Nucleus accumbens (tissue), 56 donors: Measurements from ENCODE around the gene SLC9C2.
"Not testable (repeated sequence)": the region's sequence is repeated elsewhere in the genome, so short reads cannot be mapped to it uniquely, and the experiment has no call there.

Experiments used
- DNase-seq, 56 donors: peaks; one replicate each; lab custom pipeline; 2025; lab: John Stamatoyannopoulos, UW

SLC9C2 gene

DNA sequence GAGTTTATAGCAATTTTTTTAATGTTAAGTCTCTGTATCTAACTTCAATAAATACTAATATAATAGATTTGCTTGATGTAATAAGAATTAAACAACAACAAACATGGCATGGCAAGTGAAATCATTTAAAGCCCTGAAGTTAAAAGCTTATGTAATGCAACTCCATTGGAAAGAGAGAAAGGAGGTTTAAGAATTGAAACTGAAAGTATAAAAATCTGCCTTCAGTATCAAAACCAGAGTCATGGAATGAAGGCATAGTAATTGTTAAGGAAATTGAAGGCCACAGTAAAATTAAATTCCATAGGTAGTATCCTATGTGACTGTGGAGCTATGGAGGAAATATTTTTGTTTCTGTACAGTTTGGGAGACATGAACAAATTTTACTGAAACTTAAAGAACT is 70.6 kb downstream of the SLC9C2 start:
- DNase-seq, result no peak

DNA sequence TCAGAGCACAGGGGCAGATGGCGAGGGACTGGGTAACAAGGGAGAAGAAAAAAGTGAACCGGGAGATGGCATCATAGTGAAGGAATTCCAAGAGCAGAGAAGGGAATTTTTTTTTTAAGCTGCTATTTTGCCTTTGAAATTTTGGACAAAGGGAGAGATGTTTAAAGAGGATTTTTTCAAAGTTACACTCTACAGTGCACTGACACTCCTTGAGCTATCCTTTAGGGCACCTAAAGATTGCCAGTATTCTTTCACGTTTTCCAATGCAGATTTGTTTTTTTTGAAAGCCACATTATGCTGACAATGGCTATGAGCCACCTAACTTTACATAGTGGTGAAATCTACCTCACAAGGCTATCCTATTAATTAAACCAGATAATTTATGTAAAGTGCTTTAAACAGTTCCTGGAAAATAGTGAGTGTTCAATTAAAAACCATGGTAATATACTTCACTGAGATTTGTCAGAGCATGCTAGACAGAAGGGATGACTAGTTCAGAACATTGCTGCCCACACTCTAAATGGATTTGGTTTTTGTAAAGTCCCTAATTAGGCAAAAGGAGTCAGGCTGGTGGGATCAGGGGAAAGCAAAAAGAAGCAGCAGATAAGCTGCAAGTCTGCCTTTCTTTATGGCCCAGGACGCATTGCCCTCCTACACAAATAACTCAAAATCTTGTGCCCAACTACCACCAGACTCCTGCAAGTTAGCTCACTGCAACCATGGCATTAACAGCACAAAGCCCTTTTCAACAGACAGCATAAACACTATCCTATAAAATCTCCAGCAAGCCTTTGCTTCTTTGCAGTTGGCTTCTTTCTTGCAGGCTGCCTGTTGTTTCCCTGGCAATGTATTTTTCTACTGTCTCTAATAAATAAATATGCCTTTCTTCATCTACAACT is 71.8 kb downstream of the SLC9C2 start:
- DNase-seq, result peak in 2 of 56 donors; percentile 2 to 3

DNA sequence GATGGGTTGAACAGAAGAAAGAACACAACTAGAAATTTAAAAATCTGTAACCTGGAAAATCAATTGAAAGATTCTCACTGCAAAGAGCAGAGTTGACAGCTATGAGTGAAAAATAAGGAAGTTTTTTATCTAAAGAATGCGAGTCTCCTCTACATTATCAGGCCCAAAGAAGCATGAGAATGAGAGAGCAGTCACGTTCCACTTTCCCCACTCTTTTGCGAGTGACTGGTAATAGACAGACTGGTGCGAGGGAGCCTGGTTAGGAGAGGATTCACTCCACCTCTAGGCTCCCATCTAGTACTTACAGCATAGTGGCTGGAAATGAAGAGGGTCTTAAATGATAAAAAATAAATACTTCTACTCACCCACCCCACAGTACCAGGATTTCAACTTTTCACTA is 73.8 kb downstream of the SLC9C2 start:
- DNase-seq, result no peak

DNA sequence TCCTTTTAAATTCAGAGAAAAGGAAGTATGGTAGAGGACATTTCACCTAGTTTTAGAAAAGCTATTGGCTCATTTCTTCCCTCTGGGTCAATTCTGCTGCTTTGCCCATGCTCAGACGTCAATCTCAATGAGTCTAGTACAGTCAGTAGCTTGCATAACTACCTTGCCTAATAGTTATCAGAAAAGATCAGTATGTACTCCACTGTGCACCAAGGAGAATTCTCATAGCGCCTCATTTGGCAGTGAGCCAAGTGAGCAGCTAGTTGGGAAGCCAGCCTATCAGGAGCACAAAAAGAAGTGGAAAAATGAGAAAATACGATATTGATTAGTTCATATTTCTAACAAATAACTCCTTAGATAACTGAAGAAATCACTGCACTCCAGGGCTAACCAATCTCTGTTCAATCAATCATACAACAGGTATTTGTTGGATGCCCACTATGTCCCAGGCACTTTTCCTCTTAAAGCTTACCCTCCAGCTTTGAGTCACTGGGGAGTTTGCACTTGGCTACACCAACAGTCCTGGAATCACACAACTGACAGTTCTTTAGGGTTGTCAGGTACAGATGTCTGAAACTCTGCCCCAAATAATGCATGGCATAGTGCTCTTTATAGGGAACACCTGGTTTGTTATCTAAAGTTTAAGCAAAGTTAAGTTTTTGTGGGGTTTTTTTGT is 75.6 kb downstream of the SLC9C2 start:
- DNase-seq, result no peak

DNA sequence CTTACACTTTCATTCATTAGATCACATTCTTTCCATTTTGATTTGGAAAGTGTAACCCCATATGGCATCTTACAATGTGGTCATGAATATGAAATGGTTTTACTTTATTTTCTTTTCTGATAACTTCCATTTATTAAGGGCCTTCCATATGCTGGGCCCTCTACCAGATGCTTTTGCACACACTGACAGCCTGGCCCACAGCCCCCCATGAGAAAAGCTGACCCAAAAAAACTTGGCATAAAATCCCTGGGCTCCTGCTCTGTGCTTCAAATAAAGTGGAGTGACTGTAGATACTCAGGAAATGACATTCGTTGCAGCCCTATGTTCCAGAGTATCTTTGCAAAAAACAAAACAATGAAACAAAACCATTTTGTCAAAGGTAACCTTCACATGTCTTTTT is 76.9 kb downstream of the SLC9C2 start:
- DNase-seq, result no peak

DNA sequence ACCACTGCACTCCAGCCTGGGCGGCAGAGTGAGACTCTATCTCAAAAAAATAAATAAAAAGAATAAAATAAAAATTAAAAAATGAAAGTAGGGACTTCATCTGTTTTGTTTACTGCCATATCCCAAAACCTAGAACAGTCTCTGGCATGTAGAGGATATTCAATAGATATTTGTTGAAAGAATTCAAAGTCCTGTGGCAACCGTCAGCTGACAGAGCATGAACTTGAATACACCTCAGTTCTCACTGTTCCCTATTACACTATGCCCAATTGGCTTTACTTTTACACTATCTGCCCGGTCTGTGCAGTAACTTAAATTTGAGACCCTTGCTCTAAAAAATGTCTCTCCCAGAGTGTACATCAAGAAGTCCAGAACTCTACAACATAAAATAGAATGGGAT is 79.5 kb downstream of the SLC9C2 start:
- DNase-seq, result no peak

DNA sequence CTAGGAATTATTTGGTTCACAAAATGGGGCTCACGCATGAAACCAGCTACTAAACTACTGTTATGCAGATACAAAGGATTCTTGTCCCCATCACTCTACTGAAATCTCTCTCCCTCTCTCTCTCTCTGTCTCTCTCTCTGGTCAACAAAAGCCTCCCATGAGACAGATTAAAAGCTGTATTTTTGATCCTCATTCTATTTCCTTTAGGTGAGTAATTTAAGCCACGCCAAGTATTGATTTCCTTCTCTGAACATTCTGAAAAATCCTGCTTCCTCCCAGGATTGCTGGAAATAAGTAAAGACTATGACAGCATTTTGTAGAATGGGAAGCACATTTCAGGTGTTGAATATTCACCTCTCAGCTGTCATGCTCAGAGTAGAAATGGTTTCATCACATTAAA is 82.1 kb downstream of the SLC9C2 start:
- DNase-seq, result no peak

DNA sequence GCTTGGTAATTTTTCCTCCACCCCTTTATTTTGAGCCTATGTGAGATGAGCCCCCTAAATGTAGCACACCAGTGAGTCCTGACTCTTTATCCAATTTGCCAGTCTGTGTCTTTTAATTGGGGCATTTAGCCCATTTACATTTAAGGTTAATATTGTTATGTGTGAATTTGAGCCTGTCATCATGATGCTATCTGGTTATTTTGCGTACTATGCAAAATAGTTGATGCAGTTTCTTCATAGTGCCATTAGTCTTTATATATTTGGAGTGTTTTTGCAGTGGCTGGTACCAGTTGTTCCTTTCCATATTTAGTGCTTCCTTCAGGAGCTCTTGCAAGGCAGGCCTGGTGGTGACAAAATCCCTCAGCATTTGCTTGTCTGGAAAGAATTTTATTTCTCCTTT is 88.4 kb downstream of the SLC9C2 start:
- not testable (repeated sequence) for DNase-seq

DNA sequence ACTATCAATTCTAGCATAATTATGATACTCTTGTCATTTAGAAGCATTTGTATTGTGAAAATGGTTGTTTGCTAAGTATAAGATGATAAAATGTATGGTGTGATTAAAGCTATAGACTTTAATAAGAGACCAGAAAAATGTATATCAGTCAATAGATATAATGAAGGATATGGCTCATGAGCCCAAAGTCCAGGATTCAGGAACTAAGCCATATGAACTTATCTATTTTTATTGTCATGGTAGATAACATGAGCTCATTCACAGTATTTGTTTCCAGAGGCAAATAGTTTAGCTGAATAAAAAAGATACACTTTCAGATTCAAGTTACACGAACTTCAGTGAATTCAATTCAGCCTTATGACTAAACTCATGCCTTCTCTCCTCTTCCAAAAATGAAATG is 93.1 kb downstream of the SLC9C2 start:
- DNase-seq, result no peak

DNA sequence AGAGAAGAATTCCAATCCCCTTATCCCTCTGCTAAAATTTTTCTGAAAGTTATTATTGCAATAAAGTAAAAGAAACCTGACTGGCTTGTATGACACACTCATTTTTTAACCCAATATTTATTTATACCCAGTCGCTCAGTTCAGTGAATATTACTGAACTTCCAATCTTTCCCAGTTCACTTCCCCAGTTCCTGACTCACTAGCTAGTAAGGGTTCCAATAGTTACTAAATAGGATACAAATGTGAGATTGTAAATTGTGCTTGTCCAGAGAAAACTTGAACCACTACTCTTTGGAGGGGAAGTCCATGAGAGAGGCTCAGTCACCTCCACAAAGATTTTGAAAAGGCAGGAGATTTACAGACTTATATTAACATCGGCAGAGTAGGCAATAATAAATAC is 94.3 kb downstream of the SLC9C2 start:
- no peak for DNase-seq

DNA sequence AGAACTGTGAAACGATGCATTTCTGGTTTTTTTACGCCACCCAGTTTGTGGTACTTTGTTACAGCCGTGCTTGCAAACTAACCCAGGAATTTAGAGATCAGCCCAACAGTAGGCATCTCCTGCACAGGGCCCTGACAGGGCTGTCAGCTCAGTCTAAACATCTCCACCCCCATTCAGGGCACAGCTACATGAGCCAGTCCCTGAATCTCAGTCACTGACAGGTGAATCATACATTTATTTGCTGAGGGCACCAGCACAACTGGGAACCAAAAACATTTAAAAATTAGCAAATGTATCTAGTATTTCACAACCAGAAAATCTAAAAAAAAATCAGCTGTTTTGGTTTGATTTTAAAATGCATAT is 95.0 kb downstream of the SLC9C2 start:
- peak in 8 of 56 donors; percentile 5 to 45 (median 14) for DNase-seq

DNA sequence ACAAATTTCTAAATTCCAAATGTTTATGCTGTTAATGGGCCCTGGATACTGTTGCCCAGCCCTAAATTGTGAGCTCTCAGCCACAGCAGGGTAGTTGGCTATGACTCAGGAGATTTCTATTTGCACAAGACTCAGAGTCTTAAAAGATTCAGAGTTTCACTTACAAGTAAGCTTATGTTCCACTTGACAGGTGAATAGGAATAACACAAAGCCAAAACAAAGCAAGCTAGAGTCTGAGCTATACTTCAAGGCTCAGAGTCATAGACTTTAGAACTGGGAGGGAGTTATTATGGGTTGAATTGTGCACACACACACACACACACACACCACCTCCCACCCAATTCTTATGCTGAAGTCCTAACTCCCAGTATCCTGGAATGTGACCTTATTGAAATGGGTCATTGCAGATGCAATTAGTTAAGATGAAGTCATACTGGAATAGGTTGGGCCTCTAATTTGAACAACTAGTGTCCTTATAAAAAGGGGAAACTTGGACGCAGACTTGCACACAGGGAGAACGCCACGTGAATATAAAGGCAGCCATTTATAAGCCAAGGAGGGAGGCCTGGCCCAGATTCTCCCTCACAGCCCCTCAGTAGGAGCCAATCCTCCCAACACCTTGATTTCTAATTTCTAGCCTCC is 95.5 kb downstream of the SLC9C2 start:
- DNase-seq, result peak in 7 of 56 donors; percentile 2 to 45 (median 21)

DNA sequence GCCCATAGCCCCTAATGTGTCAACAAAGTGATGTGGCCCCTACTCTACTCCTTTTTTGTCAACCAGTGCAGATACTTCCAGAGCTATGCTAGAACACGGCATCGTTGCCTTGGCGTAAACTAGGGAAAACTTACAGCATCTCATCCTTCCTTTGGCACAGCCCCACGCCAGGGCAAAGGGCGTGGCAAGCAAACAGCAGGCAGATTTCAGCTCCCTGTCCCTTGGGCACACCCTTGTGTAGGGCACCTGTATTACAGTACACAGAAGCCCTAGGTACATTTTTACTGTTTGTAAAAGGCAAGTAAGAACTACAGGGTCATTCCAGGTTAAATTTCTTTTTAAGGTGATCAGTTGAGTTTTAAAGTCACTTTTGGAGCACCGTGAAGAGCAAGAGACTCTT is 96.4 kb downstream of the SLC9C2 start:
- no peak for DNase-seq

DNA sequence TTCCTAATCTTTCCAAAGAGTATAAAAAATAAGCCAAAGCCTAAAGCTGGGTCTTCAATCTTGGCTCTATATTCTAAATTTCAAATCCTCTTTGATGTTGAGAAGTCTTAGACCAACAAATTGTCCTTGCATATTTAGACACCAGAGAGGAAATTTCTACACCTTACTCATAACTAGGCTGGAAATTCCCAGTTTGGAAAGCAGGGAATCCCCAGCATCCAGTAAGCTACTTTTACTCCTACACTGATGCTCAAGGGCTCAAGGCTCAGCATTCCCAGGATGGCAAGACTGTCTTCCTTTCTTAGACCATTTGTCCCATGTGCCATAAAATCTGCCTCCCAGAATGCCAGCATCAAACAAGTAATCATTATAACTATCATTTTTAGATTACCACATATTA is 97.5 kb downstream of the SLC9C2 start:
- no peak for DNase-seq

DNA sequence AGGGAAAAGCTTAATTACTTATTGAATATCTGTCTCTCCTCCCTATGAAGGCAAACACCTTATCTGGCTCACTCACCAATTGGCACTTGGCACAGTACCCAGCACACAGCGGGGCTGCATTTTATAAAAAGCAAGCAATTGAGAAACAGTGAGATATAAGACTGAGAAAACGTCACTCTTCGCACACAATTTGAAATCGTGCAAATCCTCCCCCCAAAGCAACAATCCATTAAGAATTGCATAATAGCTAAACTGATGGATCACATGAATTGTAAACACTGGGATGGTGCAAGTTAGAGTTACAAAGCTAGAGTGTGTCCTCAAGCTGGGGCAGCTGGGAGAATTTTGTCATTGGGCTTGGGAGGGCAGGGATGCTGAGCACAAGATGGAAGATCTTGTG is 98.6 kb downstream of the SLC9C2 start:
- DNase-seq, result no peak

DNA sequence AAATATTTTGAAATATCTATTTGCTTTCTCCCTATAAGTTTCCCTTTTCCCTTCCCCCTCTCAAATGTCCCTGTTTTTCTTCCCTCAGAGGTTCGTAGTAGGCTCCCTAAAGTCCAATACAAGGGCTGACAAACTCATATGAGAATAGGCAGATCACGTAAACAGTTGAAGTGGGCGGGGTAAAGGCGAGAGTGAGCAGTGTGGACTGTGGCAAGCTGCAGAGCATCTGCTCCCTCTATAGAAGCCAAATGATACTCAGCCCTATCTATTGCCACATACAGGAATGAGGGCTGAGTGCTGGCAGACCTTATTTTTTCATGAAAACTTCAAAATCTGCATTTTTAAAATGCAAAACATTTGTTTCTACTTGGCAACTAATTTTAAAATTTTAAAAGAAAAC is 99.5 kb downstream of the SLC9C2 start:
- no peak for DNase-seq

DNA sequence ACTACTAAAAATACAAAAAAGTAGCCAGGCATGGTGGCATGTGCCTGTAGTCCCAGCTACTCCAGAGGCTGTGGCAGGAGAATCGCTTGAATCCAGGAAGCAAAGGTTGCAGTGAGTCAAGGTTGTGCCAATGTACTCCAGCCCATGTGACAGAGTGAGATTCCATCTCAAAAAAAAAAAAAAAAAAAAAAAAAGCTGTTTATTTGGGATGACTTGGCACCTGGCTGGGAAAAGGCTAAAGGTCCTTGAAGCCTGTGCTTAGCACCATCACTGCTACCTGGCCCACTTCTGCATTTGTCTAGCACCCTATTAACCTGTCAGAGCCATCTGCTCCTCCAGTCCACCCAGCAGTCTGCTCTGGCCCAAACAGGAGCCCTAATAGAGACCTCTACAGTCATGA is 100.8 kb downstream of the SLC9C2 start:
- no peak for DNase-seq

DNA sequence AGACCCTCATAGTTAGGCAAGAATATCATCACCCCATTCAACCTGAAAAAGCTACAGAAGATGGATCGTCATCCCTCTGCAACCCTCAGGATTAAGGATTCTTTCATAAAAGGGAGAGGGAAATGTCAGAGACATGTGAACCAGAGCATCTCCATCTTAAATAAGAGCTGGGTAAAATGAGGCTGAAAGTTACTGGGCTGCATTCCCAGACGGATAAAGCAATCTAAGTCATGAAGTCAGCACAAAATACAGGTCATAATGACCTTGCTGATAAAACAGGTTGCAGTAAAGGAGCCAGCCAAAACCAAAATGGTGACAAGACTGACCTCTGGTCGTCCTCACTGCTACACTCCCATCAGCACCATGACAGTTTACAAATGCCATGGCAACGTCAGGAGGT is 103.1 kb downstream of the SLC9C2 start:
- no peak for DNase-seq

DNA sequence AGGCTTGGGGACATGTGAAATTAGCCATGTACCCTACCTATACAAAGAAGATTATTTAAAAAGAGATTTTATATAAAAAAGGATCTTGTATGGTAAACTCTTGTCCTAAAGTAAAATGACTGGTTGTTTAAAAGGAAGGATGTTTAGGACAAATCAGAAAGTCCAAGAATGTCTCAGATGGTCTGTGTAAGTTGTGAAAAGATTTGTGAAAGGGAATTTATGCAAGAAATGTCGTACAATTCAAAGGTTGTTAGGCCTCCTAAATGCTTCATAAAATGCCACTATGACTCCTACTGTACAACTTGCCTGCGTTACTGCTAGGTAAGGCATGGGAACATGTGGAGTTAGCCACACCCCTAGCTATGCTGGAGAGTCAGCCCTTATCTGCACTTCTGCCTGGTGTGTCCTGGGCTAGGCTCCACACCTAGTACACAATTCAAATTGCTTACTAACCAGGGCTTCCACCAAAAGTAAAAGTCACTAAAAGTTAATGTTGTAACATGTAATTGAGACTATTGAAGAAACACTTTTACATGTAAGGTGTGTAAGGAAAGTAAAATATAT is 106.0 kb downstream of the SLC9C2 start:
- DNase-seq, result no peak

DNA sequence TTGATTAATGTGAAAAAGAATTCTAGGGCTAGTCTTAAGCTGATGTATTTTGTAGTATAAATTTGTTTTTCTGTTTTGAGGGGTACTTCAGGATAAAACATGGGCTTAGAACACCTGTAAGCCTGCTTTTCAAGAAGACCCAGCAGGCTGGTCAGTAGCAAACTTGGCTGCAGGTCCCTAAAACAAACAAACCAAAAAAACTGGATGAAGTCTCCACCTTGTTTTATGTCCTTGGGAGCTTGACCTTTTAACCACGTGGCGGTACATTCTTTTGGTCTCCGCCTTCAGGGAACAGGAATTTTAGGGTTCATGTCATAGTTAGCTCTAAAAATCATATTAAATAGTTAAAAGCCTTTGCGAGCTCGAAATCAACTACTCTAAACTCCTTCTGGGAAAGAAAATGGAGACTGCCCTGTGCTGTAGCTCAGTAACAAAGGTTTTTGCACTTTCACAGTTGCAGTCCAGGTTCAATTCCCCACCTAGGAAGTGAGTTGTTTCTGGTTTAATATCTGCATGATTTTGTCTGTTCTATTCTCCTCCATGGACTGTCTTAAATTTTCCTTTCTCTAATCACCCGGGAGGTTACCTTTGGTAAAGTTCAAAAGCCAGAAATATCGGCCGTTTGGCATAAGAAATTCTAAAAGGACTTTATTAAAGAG is 107.1 kb downstream of the SLC9C2 start:
- DNase-seq, result no peak

DNA sequence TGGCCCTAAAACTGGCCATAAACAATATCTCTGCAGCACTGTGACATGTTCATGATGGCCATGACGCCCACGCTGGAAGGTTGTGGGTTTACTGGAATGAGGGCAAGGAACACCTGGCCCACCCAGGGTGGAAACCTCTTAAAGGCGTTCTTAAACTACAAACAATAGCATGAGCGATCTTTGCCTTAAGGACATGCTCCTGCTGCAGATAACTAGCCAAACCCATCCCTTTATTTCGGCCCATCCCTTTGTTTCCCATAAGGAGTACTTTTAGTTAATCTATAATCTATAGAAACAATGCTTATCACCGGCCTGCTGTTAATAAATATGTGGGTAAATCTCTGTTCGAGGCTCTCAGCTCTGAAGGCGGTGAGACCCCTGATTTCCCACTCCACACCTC is 109.7 kb downstream of the SLC9C2 start:
- not testable (repeated sequence) for DNase-seq
